Endothelial cell of umbilical vein (primary cell): ENCODE measurements around the gene PDS5B.

Experiments used
- CTCF ChIP-seq, 2 donors: IDR thresholded peaks; 1 replicate in 1 of 2; 2 replicates in 1 of 2; pipeline ENCODE4 v1.5.1; 2011; ENCODE audit warnings: low read length in 2 of 2, mild to moderate bottlenecking in 2 of 2, moderate library complexity in 2 of 2, control low read depth in 1 of 2, inconsistent platforms in 1 of 2, low read depth in 1 of 2; ENCODE audit not compliant: insufficient read depth in 1 of 2; ENCODE audit errors: extremely low read depth in 1 of 2
- EZH2 ChIP-seq: IDR thresholded peaks from 2 replicates; pipeline ENCODE4 v1.6.1; 2012; ENCODE audit warnings: borderline replicate concordance, low read depth, mild to moderate bottlenecking, moderate library complexity, low read length, inconsistent platforms; ENCODE audit not compliant: severe bottlenecking
- FOS ChIP-seq: IDR thresholded peaks from 2 replicates; pipeline ENCODE4 v1.6.1; 2011; ENCODE audit warnings: mild to moderate bottlenecking, low read length, moderate library complexity, borderline replicate concordance; ENCODE audit not compliant: insufficient read depth
- POLR2A ChIP-seq: IDR thresholded peaks from 2 replicates; pipeline ENCODE4 v1.6.1; 2012; ENCODE audit warnings: low read depth, mild to moderate bottlenecking, control low read depth, low read length
- POLR2AphosphoS5 ChIP-seq: IDR thresholded peaks from 2 replicates; pipeline ENCODE4 v1.6.1; 2012; ENCODE audit warnings: low read depth, mild to moderate bottlenecking, control low read depth, low read length, moderate library complexity; ENCODE audit not compliant: insufficient read depth
- TF ChIP-seq, protein P1 (sequence below): IDR thresholded peaks from 2 replicates; pipeline ENCODE4 v1.6.1; 2011; ENCODE audit not compliant: insufficient read depth, insufficient read length

DNA sequence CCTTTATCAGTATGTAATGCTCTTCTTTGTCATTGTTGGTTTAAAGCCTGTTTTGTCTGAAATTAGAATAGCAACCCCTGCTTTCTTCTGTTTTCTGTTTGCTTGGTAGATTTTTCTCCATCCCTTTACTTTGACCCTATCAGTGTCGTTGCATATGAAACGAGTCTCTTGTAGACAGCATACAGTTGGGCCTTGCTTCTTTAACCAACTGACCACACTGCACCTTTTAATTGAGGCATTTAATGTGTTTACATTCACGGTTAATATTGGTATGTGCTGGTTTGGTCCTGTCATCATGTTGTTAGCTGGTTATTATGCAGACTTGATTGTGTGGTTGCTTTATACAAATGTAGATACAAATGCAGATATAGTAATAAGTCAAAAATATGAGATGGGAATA lies 71.1 kb downstream of the PDS5B start:
- TF ChIP-seq CTCF (IDR thresholded peaks at IDR 0.05; ENCODE audit: extremely low read depth in 1 of 2, insufficient read depth in 1 of 2, low read depth in 1 of 2, low read length in 2 of 2) (no peak), POLR2A (no peak), FOS (no peak), POLR2AphosphoS5 (no peak), EZH2 (no peak)
- TF ChIP-seq, protein P1, sequence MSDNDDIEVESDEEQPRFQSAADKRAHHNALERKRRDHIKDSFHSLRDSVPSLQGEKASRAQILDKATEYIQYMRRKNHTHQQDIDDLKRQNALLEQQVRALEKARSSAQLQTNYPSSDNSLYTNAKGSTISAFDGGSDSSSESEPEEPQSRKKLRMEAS = no peak
